ENCODE results near the gene CDC5L. TPM values are rescaled to one million over a fixed set of nuclear protein-coding genes. Genes with fewer than 3 reads are reported as not detected.

CDC5L gene
- total RNA-seq, 1 donor from 2014 or later: 18.2 TPM

- Histone ChIP-seq H3K9ac (ENCODE audit: low read length) (no peak overlapping the region), H3K27me3 (ENCODE audit: insufficient read depth, low read length) (no peaks in the 10 kb centered on the region), H4K20me1 (ENCODE audit: insufficient read depth, low read length) (peaks cover 12% of the 10 kb centered on the region), H2AFZ (ENCODE audit: low read depth, low read length) (no peak overlapping the region), H3K4me3 (ENCODE audit: insufficient read depth, low read depth, low read length) (no peak overlapping the region), H3K4me1 (ENCODE audit: insufficient read depth, low read length) (no peaks in the 10 kb centered on the region), H3K79me2 (ENCODE audit: insufficient read depth, low read length) (peaks cover 12% of the 10 kb centered on the region), H3K9me3 (ENCODE audit: insufficient read depth, low read depth, low read length) (no peaks in the 10 kb centered on the region), H3K4me2 (ENCODE audit: low read length) (no peak overlapping the region), H3K27ac (ENCODE audit: low read depth, low read length) (no peak overlapping the region), H3K36me3 (ENCODE audit: insufficient read depth, low read length) (no peaks in the 10 kb centered on the region)
- H3K9me3 Mint-ChIP-seq (ENCODE audit: unreplicated experiment): no peaks in the 10 kb centered on the region
- H3K27ac Mint-ChIP-seq (ENCODE audit: unreplicated experiment): no peak overlapping the region
- no peak overlapping the region for H3K4me3 Mint-ChIP-seq (ENCODE audit: unreplicated experiment)
- TF ChIP-seq CTCF (IDR thresholded peaks at IDR 0.05; ENCODE audit: insufficient read depth, low read depth, low read length) (no peak), EZH2 (IDR thresholded peaks at IDR 0.05; ENCODE audit: insufficient read depth, low read length) (no peak)
- H3K4me1 Mint-ChIP-seq (ENCODE audit: low read depth, unreplicated experiment): peaks cover 29% of the 10 kb centered on the region
- DNase-seq (ENCODE audit: low read depth): no peak
- no peak for FAIRE-seq
- H3K27me3 Mint-ChIP-seq (ENCODE audit: low read depth, unreplicated experiment): no peaks in the 10 kb centered on the region
- H3K36me3 Mint-ChIP-seq (ENCODE audit: low read depth, unreplicated experiment): peaks cover under 1% of the 10 kb centered on the region
Measured at GRCh38 chr6:44435500-44435899, 48.0 kb downstream of the CDC5L start.

GRCh38 chr6:44438827-44439226 is 51.3 kb downstream of the CDC5L start:
- H3K4me3 Mint-ChIP-seq (ENCODE audit: unreplicated experiment): no peak overlapping the region
- no peak for TF ChIP-seq CTCF (IDR thresholded peaks at IDR 0.05; ENCODE audit: insufficient read depth, low read depth, low read length)
- TF ChIP-seq EZH2 (IDR thresholded peaks at IDR 0.05; ENCODE audit: insufficient read depth, low read length): no peak
- Histone ChIP-seq H3K36me3 (ENCODE audit: insufficient read depth, low read length) (no peaks in the 10 kb centered on the region), H3K4me2 (ENCODE audit: low read length) (no peak overlapping the region), H4K20me1 (ENCODE audit: insufficient read depth, low read length) (peaks cover 13% of the 10 kb centered on the region), H3K9ac (ENCODE audit: low read length) (no peak overlapping the region), H3K4me1 (ENCODE audit: insufficient read depth, low read length) (no peaks in the 10 kb centered on the region), H3K4me3 (ENCODE audit: insufficient read depth, low read depth, low read length) (no peak overlapping the region), H2AFZ (ENCODE audit: low read depth, low read length) (no peak overlapping the region), H3K79me2 (ENCODE audit: insufficient read depth, low read length) (peaks cover 23% of the 10 kb centered on the region), H3K27me3 (ENCODE audit: insufficient read depth, low read length) (no peaks in the 10 kb centered on the region), H3K9me3 (ENCODE audit: insufficient read depth, low read depth, low read length) (no peaks in the 10 kb centered on the region), H3K27ac (ENCODE audit: low read depth, low read length) (no peak overlapping the region)
- FAIRE-seq (no peak), DNase-seq (ENCODE audit: low read depth) (no peak)
- peaks cover 14% of the 10 kb centered on the region for H3K4me1 Mint-ChIP-seq (ENCODE audit: low read depth, unreplicated experiment)
- H3K9me3 Mint-ChIP-seq (ENCODE audit: unreplicated experiment): peaks cover 14% of the 10 kb centered on the region
- H3K27ac Mint-ChIP-seq (ENCODE audit: unreplicated experiment): no peak overlapping the region
- H3K27me3 Mint-ChIP-seq (ENCODE audit: low read depth, unreplicated experiment): no peaks in the 10 kb centered on the region
- peaks cover 13% of the 10 kb centered on the region for H3K36me3 Mint-ChIP-seq (ENCODE audit: low read depth, unreplicated experiment)

- FAIRE-seq (no peak), DNase-seq (ENCODE audit: low read depth) (peak; percentile 49)
- H3K4me2 ChIP-seq (ENCODE audit: low read length): no peak overlapping the region
- no peak overlapping the region for H3K27ac ChIP-seq (ENCODE audit: low read depth, low read length)
- H3K4me3 Mint-ChIP-seq (ENCODE audit: unreplicated experiment): no peak overlapping the region
- peaks cover 19% of the 10 kb centered on the region for H4K20me1 ChIP-seq (ENCODE audit: insufficient read depth, low read length)
- peak overlapping the region; percentile 89 for H3K27ac Mint-ChIP-seq (ENCODE audit: unreplicated experiment)
- no peak overlapping the region for H2AFZ ChIP-seq (ENCODE audit: low read depth, low read length)
- peaks cover 18% of the 10 kb centered on the region for H3K9me3 Mint-ChIP-seq (ENCODE audit: unreplicated experiment)
- peaks cover 15% of the 10 kb centered on the region for H3K36me3 Mint-ChIP-seq (ENCODE audit: low read depth, unreplicated experiment)
- H3K9ac ChIP-seq (ENCODE audit: low read length): no peak overlapping the region
- no peaks in the 10 kb centered on the region for H3K9me3 ChIP-seq (ENCODE audit: insufficient read depth, low read depth, low read length)
- H3K4me3 ChIP-seq (ENCODE audit: insufficient read depth, low read depth, low read length): no peak overlapping the region
- no peaks in the 10 kb centered on the region for H3K4me1 ChIP-seq (ENCODE audit: insufficient read depth, low read length)
- H3K79me2 ChIP-seq (ENCODE audit: insufficient read depth, low read length): peaks cover 29% of the 10 kb centered on the region
- H3K27me3 ChIP-seq (ENCODE audit: insufficient read depth, low read length): no peaks in the 10 kb centered on the region
- H3K27me3 Mint-ChIP-seq (ENCODE audit: low read depth, unreplicated experiment): no peaks in the 10 kb centered on the region
- no peaks in the 10 kb centered on the region for H3K36me3 ChIP-seq (ENCODE audit: insufficient read depth, low read length)
- H3K4me1 Mint-ChIP-seq (ENCODE audit: low read depth, unreplicated experiment): peaks cover 8% of the 10 kb centered on the region
- TF ChIP-seq EZH2 (IDR thresholded peaks at IDR 0.05; ENCODE audit: insufficient read depth, low read length) (no peak), CTCF (IDR thresholded peaks at IDR 0.05; ENCODE audit: insufficient read depth, low read depth, low read length) (no peak)
Measured at GRCh38 chr6:44439270-44440045, 52.0 kb downstream of the CDC5L start.
